Hepatocyte (in vitro differentiated cells): Measurements from ENCODE around the gene ARR3. TPM values are rescaled to one million over a fixed set of nuclear protein-coding genes. Genes with fewer than 3 reads are reported as not detected.
"Not testable (repeated sequence)": the region's sequence is repeated elsewhere in the genome, so short reads cannot be mapped to it uniquely, and the experiment has no call there.

Experiments
- DNase-seq: peaks from one replicate; pipeline ENCODE4 v3.0.0-alpha.2; 2016; ENCODE audit warnings: low spot score
- H2AFZ ChIP-seq: fragments of 200-600 bp; sonication (generic); 2 replicates; pipeline ENCODE4 v1.6.0; 2016; ENCODE audit warnings: antibody characterized with exemption, mild to moderate bottlenecking
- H3K27ac ChIP-seq: fragments of 200-600 bp; sonication (generic); 2 replicates; pipeline ENCODE4 v1.5.1; 2016; ENCODE audit warnings: mild to moderate bottlenecking
- H3K27me3 ChIP-seq: fragments of 200-600 bp; sonication (generic); 2 replicates; pipeline ENCODE4 v1.6.1; 2016
- H3K36me3 ChIP-seq: fragments of 200-600 bp; sonication (generic); replicated peaks from 2 replicates; pipeline ENCODE4 v1.5.1; 2016; ENCODE audit warnings: low read depth; ENCODE audit not compliant: insufficient read depth
- H3K4me1 ChIP-seq: fragments of 200-600 bp; sonication (generic); 2 replicates; pipeline ENCODE4 v1.5.1; 2016; ENCODE audit warnings: mild to moderate bottlenecking, moderate library complexity; ENCODE audit not compliant: insufficient read depth
- H3K4me2 ChIP-seq: fragments of 200-600 bp; sonication (generic); 2 replicates; pipeline ENCODE4 v1.6.0; 2016
- H3K4me3 ChIP-seq: fragments of 200-600 bp; sonication (generic); 2 replicates; pipeline ENCODE4 v1.5.1; 2016; ENCODE audit warnings: mild to moderate bottlenecking
- H3K79me2 ChIP-seq: fragments of 200-600 bp; sonication (generic); 2 replicates; pipeline ENCODE4 v1.6.0; 2017; ENCODE audit warnings: mild to moderate bottlenecking
- H3K9me2 ChIP-seq: fragments of 200-600 bp; sonication (generic); replicated peaks from 2 replicates; pipeline ENCODE4 v1.6.0; 2017; ENCODE audit warnings: mild to moderate bottlenecking; ENCODE audit not compliant: insufficient read depth
- H3K9me3 ChIP-seq: fragments of 200-600 bp; sonication (generic); 2 replicates; pipeline ENCODE4 v1.5.1; 2016; ENCODE audit warnings: low read depth, mild to moderate bottlenecking
- H4K20me1 ChIP-seq: fragments of 200-600 bp; sonication (generic); 2 replicates; pipeline ENCODE4 v1.6.0; 2016; ENCODE audit warnings: mild to moderate bottlenecking; ENCODE audit not compliant: insufficient read depth, poor library complexity, severe bottlenecking
- EZH2 ChIP-seq: fragments of 200-600 bp; sonication (generic); IDR thresholded peaks from 2 replicates; pipeline ENCODE4 v1.6.1; 2016; ENCODE audit warnings: antibody characterized with exemption, mild to moderate bottlenecking, borderline replicate concordance
- EZH2phosphoT487 ChIP-seq: fragments of 200-600 bp; sonication (generic); IDR thresholded peaks from one replicate; pipeline ENCODE4 v1.6.1; 2018; ENCODE audit warnings: antibody characterized with exemption, mild to moderate bottlenecking, low read depth, moderate library complexity; ENCODE audit not compliant: unreplicated experiment, severe bottlenecking
- WGBS: methylation state at CpG from one replicate; pipeline ENCODE4 v1.1.6; 2016; ENCODE audit warnings: low lambda C conversion rate; ENCODE audit errors: missing lambda C conversion rate; 5-methylcytosine and 5-hydroxymethylcytosine counted together
- polyA plus RNA-seq: library from polyadenylated mRNA; unstranded; fragments of >200 nt; fragmentation: Nextera tagmentation; extraction: Ambion mirVana; gene quantifications from 2 replicates; pipeline ENCODE4 v1.2.1, GENCODE V29; 2016
- total RNA-seq: library from RNA; depleted of rRNA; stranded (reverse); fragments of >200 nt; gene quantifications from 2 replicates; pipeline ENCODE4 v1.2.3, GENCODE V29; 2014
- TF ChIP-seq, protein P1 (sequence below): fragments of 200-600 bp; sonication (generic); IDR thresholded peaks from 2 replicates; pipeline ENCODE4 v1.5.1; 2016; ENCODE audit warnings: antibody characterized with exemption, mild to moderate bottlenecking; ENCODE audit not compliant: poor library complexity

ARR3 gene
- total and polyA plus RNA-seq, 2 experiments from 2014 or later = not detected

DNA sequence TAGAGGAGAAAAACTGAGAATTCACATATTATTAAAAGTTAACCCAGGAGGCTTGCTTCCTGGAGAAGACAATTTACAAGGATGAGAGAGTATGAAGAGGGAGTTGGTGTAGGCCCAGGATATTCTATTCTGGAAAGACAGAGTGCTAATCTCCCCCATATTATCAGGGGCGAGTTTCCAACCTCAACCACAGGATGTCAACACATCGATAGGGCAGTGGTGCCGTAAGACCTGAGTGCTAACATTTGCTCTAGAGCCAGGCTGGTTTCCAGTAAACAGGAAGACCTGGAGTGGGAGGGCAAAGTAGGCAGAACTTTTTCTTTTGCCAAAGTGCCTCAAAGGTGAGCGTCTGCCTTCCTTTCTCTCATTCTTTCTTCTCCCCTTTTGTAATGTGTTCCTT, 36.5 kb upstream of the ARR3 start:
- Histone ChIP-seq H3K36me3 (no peaks in the 10 kb centered on the region), H3K4me1 (no peaks in the 10 kb centered on the region), H3K27ac (no peak overlapping the region), H3K79me2 (no peaks in the 10 kb centered on the region), H3K9me3 (no peaks in the 10 kb centered on the region), H3K9me2 (no peaks in the 10 kb centered on the region), H4K20me1 (no peaks in the 10 kb centered on the region), H2AFZ (no peak overlapping the region), H3K27me3 (no peaks in the 10 kb centered on the region), H3K4me3 (no peak overlapping the region), H3K4me2 (no peak overlapping the region)
- WGBS = 69% methylated on average over 4 of the region's 4 CpGs
- DNase-seq = no peak
- TF ChIP-seq, protein P1, sequence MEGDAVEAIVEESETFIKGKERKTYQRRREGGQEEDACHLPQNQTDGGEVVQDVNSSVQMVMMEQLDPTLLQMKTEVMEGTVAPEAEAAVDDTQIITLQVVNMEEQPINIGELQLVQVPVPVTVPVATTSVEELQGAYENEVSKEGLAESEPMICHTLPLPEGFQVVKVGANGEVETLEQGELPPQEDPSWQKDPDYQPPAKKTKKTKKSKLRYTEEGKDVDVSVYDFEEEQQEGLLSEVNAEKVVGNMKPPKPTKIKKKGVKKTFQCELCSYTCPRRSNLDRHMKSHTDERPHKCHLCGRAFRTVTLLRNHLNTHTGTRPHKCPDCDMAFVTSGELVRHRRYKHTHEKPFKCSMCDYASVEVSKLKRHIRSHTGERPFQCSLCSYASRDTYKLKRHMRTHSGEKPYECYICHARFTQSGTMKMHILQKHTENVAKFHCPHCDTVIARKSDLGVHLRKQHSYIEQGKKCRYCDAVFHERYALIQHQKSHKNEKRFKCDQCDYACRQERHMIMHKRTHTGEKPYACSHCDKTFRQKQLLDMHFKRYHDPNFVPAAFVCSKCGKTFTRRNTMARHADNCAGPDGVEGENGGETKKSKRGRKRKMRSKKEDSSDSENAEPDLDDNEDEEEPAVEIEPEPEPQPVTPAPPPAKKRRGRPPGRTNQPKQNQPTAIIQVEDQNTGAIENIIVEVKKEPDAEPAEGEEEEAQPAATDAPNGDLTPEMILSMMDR = no peak
- TF ChIP-seq EZH2 = no peak
- no peak for TF ChIP-seq EZH2phosphoT487

- H3K4me1 ChIP-seq = no peaks in the 10 kb centered on the region
- 58% methylated on average over 3 of the region's 3 CpGs for WGBS
- H3K36me3 ChIP-seq = no peaks in the 10 kb centered on the region
- no peaks in the 10 kb centered on the region for H4K20me1 ChIP-seq
- no peak for TF ChIP-seq EZH2
- TF ChIP-seq, protein P1 = no peak
- no peak for TF ChIP-seq EZH2phosphoT487
- no peak for DNase-seq
- H2AFZ ChIP-seq = no peak within 1 kb of the TSS
- no peaks in the 10 kb centered on the region for H3K79me2 ChIP-seq
- no peaks in the 10 kb centered on the region for H3K9me3 ChIP-seq
- no peak within 1 kb of the TSS for H3K4me2 ChIP-seq
- no peak within 1 kb of the TSS for H3K27ac ChIP-seq
- no peaks in the 10 kb centered on the region for H3K27me3 ChIP-seq
- no peak within 1 kb of the TSS for H3K4me3 ChIP-seq
- H3K9me2 ChIP-seq = no peaks in the 10 kb centered on the region
Measured at GRCh38 chrX:70234355-70234754, 33.8 kb upstream of the ARR3 start, which contains the start of gene AWAT1. Gene AWAT1 (plus strand): TSS chrX:70234655. CDS start chrX:70234696, 41 bp downstream.

- 92% methylated on average over 1 of the region's 1 CpG for WGBS
- Histone ChIP-seq H3K4me1 (no peaks in the 10 kb centered on the region), H3K9me3 (no peaks in the 10 kb centered on the region), H3K4me3 (no peak overlapping the region), H3K36me3 (no peaks in the 10 kb centered on the region), H3K9me2 (no peaks in the 10 kb centered on the region), H3K79me2 (no peaks in the 10 kb centered on the region), H4K20me1 (no peaks in the 10 kb centered on the region), H2AFZ (no peak overlapping the region), H3K4me2 (no peak overlapping the region), H3K27ac (no peak overlapping the region), H3K27me3 (no peaks in the 10 kb centered on the region)
- DNase-seq = no peak
- no peak for TF ChIP-seq EZH2
- TF ChIP-seq, protein P1 = no peak
- no peak for TF ChIP-seq EZH2phosphoT487
Measured at GRCh38 chrX:70240751-70241150, 27.4 kb upstream of the ARR3 start.

- no peaks in the 10 kb centered on the region for H3K79me2 ChIP-seq
- WGBS = 81% methylated on average over 2 of the region's 2 CpGs
Measured at GRCh38 chrX:70241501-70241900, 26.6 kb upstream of the ARR3 start.

GRCh38 chrX:70243601-70244000, 24.5 kb upstream of the ARR3 start:
- H3K9me2 ChIP-seq, DNase-seq, H3K36me3 ChIP-seq, H3K79me2 ChIP-seq, H3K4me2 ChIP-seq, H3K27ac ChIP-seq, H2AFZ ChIP-seq, H3K9me3 ChIP-seq, H3K4me3 ChIP-seq, H3K27me3 ChIP-seq, H3K4me1 ChIP-seq, H4K20me1 ChIP-seq: not testable (repeated sequence)
- WGBS = 66% methylated on average over 5 of the region's 5 CpGs

More at GRCh38 chrX:70241501-70241900, 26.6 kb upstream of the ARR3 start:
- Histone ChIP-seq H4K20me1 (no peaks in the 10 kb centered on the region), H3K36me3 (no peaks in the 10 kb centered on the region), H3K27ac (no peak overlapping the region), H2AFZ (no peak overlapping the region), H3K9me2 (no peaks in the 10 kb centered on the region), H3K4me2 (no peak overlapping the region), H3K27me3 (no peaks in the 10 kb centered on the region), H3K4me3 (no peak overlapping the region), H3K9me3 (no peaks in the 10 kb centered on the region), H3K4me1 (no peaks in the 10 kb centered on the region)
- no peak for TF ChIP-seq EZH2phosphoT487
- no peak for DNase-seq
